ENCODE measurements around the gene LAMA5.

The LAMA5 gene

DNA sequence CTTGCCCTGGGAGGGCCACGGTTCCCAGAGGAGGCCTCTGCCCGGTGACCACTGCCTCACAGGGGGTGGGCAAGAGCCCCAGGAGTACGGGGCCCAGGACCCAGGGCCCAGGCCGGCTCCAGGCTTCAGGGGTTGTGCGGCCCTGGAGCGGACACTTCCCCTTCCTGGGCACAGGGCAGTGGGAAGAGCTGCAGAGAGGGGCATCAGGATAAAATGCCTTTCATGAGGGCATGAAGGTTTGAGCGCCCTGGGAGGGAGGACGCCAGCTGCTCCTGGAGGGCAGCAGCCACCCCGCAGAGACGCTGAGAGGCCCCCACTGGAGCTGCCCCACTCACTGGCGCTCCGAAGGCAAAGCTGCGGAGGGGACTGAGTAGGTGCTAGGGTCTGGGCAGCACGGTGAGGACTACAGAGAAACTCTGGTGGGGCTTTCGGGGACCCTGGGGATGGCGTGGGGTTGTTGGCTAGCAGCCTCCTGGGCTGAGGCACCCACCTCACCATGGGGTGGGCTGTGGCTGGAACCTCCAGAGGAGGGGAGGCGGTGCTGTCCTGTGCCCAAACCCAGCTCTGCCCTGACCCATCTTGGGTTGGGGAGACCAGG is 10.4 kb downstream of the LAMA5 start:
- no peak overlapping the region for H3K9ac ChIP-seq (ENCODE audit: low read length)
- peaks cover 3% of the 10 kb centered on the region; the same call in 1 of the 2 replicates for H4K20me1 ChIP-seq (ENCODE audit: insufficient read depth, low read length)
- no peaks in the 10 kb centered on the region for H3K4me1 ChIP-seq (ENCODE audit: low read length)
- no peak overlapping the region for H3K27ac ChIP-seq (ENCODE audit: low read length)
- TF ChIP-seq EZH2phosphoT487 (IDR thresholded peaks at IDR 0.05; ENCODE audit: low read depth) = no peak
- TF ChIP-seq, protein P1, sequence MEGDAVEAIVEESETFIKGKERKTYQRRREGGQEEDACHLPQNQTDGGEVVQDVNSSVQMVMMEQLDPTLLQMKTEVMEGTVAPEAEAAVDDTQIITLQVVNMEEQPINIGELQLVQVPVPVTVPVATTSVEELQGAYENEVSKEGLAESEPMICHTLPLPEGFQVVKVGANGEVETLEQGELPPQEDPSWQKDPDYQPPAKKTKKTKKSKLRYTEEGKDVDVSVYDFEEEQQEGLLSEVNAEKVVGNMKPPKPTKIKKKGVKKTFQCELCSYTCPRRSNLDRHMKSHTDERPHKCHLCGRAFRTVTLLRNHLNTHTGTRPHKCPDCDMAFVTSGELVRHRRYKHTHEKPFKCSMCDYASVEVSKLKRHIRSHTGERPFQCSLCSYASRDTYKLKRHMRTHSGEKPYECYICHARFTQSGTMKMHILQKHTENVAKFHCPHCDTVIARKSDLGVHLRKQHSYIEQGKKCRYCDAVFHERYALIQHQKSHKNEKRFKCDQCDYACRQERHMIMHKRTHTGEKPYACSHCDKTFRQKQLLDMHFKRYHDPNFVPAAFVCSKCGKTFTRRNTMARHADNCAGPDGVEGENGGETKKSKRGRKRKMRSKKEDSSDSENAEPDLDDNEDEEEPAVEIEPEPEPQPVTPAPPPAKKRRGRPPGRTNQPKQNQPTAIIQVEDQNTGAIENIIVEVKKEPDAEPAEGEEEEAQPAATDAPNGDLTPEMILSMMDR (IDR thresholded peaks at IDR 0.05; ENCODE audit: low read depth, low read length) = no peak
- H3K27me3 ChIP-seq (ENCODE audit: low read depth, low read length) = no peaks in the 10 kb centered on the region
- no peak overlapping the region for H3K4me2 ChIP-seq (ENCODE audit: low read length)
- no peak overlapping the region for H2AFZ ChIP-seq (ENCODE audit: low read depth, low read length)
- no peak overlapping the region for H3K4me3 ChIP-seq (ENCODE audit: low read length)
- no peaks in the 10 kb centered on the region for H3K79me2 ChIP-seq (ENCODE audit: low read length)
- no peaks in the 10 kb centered on the region for H3K9me3 ChIP-seq (ENCODE audit: insufficient read depth, low read length)
- H3K36me3 ChIP-seq (replicated peaks; ENCODE audit: low read depth, low read length) = no peaks in the 10 kb centered on the region

DNA sequence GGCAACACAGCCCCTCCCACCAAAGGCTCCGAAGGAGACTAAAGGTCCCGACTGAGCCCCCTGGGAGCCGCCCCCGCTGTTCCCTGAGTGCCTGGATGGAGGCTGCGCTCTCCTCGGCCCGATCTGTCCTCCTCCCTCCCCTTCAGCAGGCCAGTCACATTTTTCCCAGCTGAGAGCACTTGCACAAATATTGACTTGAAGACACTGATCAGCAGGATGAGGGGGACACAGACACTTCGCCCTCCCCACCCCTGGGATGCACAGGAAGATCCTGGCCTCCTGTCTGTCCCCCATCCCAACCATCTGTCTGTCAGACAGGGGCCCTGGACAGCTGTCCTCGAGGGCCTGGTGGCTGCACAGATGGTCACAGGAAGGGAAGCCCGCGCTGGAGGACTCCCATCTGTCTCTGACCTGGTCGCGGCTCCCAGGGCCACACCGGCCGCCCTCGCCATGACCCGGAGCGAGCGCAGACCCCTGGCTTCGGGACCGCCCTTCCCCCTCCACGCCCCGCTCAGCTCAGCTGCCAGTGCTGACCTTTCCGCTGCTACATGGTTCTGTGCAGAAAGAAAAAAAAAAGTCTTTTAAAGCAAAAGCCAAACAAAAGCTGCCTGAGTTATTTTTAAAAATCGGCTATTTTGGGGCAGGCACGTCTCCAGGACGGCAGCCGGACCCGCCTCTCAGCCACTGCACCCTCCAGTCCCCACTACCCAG is 11.1 kb downstream of the LAMA5 start:
- Histone ChIP-seq H3K27ac (ENCODE audit: low read length) (no peak overlapping the region), H3K27me3 (ENCODE audit: low read depth, low read length) (no peaks in the 10 kb centered on the region), H3K4me3 (ENCODE audit: low read length) (no peak overlapping the region), H3K4me1 (ENCODE audit: low read length) (no peaks in the 10 kb centered on the region), H3K9ac (ENCODE audit: low read length) (no peak overlapping the region), H3K79me2 (ENCODE audit: low read length) (no peaks in the 10 kb centered on the region), H3K4me2 (ENCODE audit: low read length) (no peak overlapping the region), H2AFZ (ENCODE audit: low read depth, low read length) (no peak overlapping the region), H4K20me1 (ENCODE audit: insufficient read depth, low read length) (peaks cover 3% of the 10 kb centered on the region; the same call in 1 of the 2 replicates), H3K9me3 (ENCODE audit: insufficient read depth, low read length) (no peaks in the 10 kb centered on the region), H3K36me3 (replicated peaks; ENCODE audit: low read depth, low read length) (no peaks in the 10 kb centered on the region)
- TF ChIP-seq EZH2phosphoT487 (IDR thresholded peaks at IDR 0.05; ENCODE audit: low read depth) = no peak

DNA sequence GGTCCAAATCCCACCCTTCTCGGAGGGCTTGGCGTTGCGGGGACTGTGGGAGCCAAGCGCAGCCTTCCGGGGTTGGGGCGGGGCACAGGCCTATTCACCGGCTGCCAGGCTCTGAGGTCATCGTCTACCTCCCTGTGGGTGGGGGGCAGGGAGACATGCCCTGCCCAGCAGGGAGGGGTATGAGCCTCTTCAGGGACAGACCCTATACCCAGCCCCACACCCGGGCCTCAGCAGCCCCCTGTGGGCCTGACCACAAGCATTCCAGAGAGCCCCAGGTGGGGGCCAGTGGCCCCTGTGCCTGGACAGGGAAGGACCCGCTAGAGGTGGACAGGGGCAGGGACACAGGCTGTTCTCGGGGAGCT is 11.6 kb downstream of the LAMA5 start:
- H3K27me3 ChIP-seq (ENCODE audit: low read depth, low read length) = no peaks in the 10 kb centered on the region
- peaks cover 3% of the 10 kb centered on the region; the same call in 1 of the 2 replicates for H4K20me1 ChIP-seq (ENCODE audit: insufficient read depth, low read length)
- H3K4me3 ChIP-seq (ENCODE audit: low read length) = no peak overlapping the region
- no peaks in the 10 kb centered on the region for H3K36me3 ChIP-seq (replicated peaks; ENCODE audit: low read depth, low read length)
- no peak overlapping the region for H3K4me2 ChIP-seq (ENCODE audit: low read length)
- no peaks in the 10 kb centered on the region for H3K79me2 ChIP-seq (ENCODE audit: low read length)
- no peaks in the 10 kb centered on the region for H3K4me1 ChIP-seq (ENCODE audit: low read length)
- no peak overlapping the region for H3K9ac ChIP-seq (ENCODE audit: low read length)
- H3K9me3 ChIP-seq (ENCODE audit: insufficient read depth, low read length) = no peaks in the 10 kb centered on the region
- no peak overlapping the region for H3K27ac ChIP-seq (ENCODE audit: low read length)
- H2AFZ ChIP-seq (ENCODE audit: low read depth, low read length) = no peak overlapping the region
- no peak for TF ChIP-seq EZH2phosphoT487 (IDR thresholded peaks at IDR 0.05; ENCODE audit: low read depth)
- TF ChIP-seq, protein P1 (IDR thresholded peaks at IDR 0.05; ENCODE audit: low read depth, low read length) = no peak

DNA sequence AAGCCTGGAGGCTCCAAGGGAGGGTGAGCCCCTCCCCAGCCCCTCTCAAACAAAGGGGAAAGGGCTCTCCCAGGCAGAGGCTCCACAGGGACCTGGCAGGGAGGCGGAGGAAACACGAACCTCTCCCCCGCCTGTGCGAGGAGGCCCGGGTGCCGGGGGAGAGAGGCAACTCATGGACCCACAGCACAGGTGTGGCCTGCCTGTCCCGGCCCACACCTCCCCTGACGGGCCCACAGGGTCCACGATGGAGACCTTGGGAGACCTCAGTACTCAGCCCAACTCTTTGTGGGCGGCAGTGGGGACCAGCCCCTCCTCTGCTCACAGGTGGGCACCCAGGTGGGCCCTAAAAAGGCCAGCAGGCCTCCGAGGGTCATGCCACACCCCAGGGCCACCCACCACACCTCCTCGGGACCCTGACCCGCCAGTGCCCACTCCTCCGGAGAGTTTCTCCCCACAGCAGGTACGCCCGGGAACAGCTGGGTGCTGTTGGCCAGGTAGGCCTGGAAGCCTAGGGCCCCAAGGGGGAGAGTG is 12.2 kb downstream of the LAMA5 start:
- H3K36me3 ChIP-seq (replicated peaks; ENCODE audit: low read depth, low read length) = no peaks in the 10 kb centered on the region
- H3K27ac ChIP-seq (ENCODE audit: low read length) = no peak overlapping the region
- H2AFZ ChIP-seq (ENCODE audit: low read depth, low read length) = no peak overlapping the region
- no peaks in the 10 kb centered on the region for H3K27me3 ChIP-seq (ENCODE audit: low read depth, low read length)
- no peaks in the 10 kb centered on the region for H3K79me2 ChIP-seq (ENCODE audit: low read length)
- no peak overlapping the region for H3K9ac ChIP-seq (ENCODE audit: low read length)
- TF ChIP-seq, protein P1 (IDR thresholded peaks at IDR 0.05; ENCODE audit: low read depth, low read length) = no peak
- no peak for TF ChIP-seq EZH2phosphoT487 (IDR thresholded peaks at IDR 0.05; ENCODE audit: low read depth)
- H3K4me1 ChIP-seq (ENCODE audit: low read length) = no peaks in the 10 kb centered on the region
- H3K9me3 ChIP-seq (ENCODE audit: insufficient read depth, low read length) = no peaks in the 10 kb centered on the region
- H3K4me3 ChIP-seq (ENCODE audit: low read length) = no peak overlapping the region
- peaks cover 3% of the 10 kb centered on the region; the same call in 1 of the 2 replicates for H4K20me1 ChIP-seq (ENCODE audit: insufficient read depth, low read length)
- H3K4me2 ChIP-seq (ENCODE audit: low read length) = no peak overlapping the region

Data from OCI-LY3 (cell line).